ENCODE measurements around the gene NNMT.

NNMT gene

GRCh38 chr11:114353443-114353842, 57.2 kb downstream of the NNMT start:
- DNase-seq, result no peak

DNA sequence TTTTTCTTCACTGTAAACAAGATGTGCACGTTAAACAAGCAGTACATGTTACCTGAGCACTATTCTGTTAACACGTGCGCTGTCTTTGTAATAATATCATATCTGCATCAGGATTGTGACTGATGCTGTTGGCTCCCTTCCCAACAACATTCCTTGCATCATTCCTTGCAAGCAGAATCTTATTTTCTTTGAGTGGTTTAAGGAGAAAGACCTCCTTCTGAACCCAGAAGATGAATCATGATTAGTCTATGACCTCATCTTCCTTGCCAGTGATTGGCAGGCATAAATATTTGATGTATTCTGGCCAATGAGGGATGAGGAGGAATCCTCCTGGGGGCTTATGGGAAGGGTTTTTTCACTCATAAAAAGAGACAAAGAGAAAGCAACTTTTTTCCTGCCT, 57.9 kb downstream of the NNMT start:
- no peak for DNase-seq

- no peak for DNase-seq
Measured at GRCh38 chr11:114358716-114359115, 62.5 kb downstream of the NNMT start.

- no peak for DNase-seq
Measured at GRCh38 chr11:114359342-114359741, 63.1 kb downstream of the NNMT start.

DNA sequence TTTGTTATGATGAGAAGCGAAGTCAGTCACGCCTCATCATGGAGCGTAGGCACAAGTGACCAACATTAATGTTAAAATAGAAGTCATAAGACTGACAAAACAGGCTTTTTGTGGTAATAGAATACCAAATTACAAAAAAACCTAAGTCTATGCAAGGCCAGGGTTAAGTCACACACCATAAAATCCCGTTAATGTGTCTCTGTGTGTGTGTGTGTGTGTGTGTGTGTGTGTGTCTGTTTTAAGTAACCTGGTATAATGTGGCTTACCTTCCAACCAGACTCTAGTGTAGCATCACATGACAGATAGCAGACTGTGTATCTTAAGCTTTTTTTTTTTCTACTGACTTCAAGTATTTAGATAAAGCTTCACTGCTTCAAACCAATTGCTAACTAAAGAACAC, 66.1 kb downstream of the NNMT start:
- no peak for DNase-seq

DNA sequence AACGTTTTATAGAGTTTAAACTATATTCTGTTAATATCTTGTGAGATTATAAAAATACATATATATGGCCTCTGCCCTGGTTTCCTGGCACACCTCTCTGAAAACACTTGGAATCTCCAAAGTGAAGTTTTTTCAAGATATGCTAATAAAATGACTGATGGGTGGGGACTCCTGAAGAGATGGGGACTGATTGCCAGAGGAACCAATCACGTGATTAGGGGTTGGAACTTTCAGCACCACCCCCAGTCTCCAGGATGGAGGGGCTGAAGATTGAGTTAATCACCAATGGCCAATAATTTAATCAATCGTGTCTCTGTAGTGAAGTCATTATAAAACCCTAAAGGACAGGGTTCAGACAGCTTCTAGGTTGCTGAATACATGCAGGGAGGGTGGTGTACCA, 66.8 kb downstream of the NNMT start:
- DNase-seq, result no peak
